Peyer's patch (tissue), 4 donors: Measurements from ENCODE around the gene GRIP1.

Experiments used
- POLR2A ChIP-seq, 2 donors: fragments of 450-650 bp; IDR thresholded peaks; one replicate each; pipeline ENCODE4 v1.5.1; 2017; ENCODE audit warnings: antibody characterized with exemption in 2 of 2, mild to moderate bottlenecking in 2 of 2, moderate library complexity in 2 of 2
- TF ChIP-seq, protein P1 (sequence below), 6 experiments: fragments of 450-650 bp in 4 of 6; fragments of 200-600 bp in 2 of 6; sonication (generic) in 1 of 6; IDR thresholded peaks; one replicate each; pipeline ENCODE4 v1.5.1; 2017 to 2019; ENCODE audit warnings: antibody characterized with exemption in 6 of 6, mild to moderate bottlenecking in 3 of 6, moderate library complexity in 1 of 6

DNA sequence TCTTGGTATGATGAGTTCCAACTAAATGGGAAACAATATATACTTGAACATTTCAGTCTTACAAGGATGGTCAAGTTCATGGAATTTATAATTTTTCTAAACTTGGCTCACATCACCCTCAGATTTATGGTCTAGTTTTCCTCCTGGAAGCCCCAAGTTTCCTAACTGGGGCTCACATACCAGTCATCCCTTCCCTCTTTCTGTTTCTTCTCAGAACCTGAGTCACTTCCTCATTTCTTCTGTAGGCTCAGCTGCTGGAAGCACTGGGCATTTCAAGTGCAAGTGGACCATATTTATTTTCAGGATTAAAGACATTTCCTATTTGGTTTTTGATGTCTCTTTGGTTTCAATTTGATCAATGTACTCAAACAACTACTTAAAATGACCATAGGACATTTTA, 55.4 kb downstream of the GRIP1 start:
- TF ChIP-seq, protein P1, sequence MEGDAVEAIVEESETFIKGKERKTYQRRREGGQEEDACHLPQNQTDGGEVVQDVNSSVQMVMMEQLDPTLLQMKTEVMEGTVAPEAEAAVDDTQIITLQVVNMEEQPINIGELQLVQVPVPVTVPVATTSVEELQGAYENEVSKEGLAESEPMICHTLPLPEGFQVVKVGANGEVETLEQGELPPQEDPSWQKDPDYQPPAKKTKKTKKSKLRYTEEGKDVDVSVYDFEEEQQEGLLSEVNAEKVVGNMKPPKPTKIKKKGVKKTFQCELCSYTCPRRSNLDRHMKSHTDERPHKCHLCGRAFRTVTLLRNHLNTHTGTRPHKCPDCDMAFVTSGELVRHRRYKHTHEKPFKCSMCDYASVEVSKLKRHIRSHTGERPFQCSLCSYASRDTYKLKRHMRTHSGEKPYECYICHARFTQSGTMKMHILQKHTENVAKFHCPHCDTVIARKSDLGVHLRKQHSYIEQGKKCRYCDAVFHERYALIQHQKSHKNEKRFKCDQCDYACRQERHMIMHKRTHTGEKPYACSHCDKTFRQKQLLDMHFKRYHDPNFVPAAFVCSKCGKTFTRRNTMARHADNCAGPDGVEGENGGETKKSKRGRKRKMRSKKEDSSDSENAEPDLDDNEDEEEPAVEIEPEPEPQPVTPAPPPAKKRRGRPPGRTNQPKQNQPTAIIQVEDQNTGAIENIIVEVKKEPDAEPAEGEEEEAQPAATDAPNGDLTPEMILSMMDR (IDR thresholded peaks at IDR 0.05): no peak
- no peak for TF ChIP-seq POLR2A (IDR thresholded peaks at IDR 0.05)
